Gastrocnemius medialis (tissue), 4 donors: ENCODE results near the gene WFDC5.

Experiments
- CTCF ChIP-seq, 5 experiments: fragments of 450-650 bp in 3 of 5; fragments of 200-600 bp in 2 of 5; sonication (generic) in 2 of 5; IDR thresholded peaks in 4 of 5; conservative IDR thresholded peaks in 1 of 5; 1 replicate in 4 of 5; 2 replicates in 1 of 5; pipeline ENCODE4 v1.5.1; 2016 to 2019; ENCODE audit warnings: antibody characterized with exemption in 5 of 5, mild to moderate bottlenecking in 3 of 5, moderate library complexity in 3 of 5
- POLR2A ChIP-seq, 2 donors: fragments of 450-650 bp; IDR thresholded peaks; one replicate each; pipeline ENCODE4 v1.6.1; 2017; ENCODE audit warnings: antibody characterized with exemption in 2 of 2, mild to moderate bottlenecking in 2 of 2, moderate library complexity in 2 of 2

- TF ChIP-seq CTCF (IDR thresholded peaks at IDR 0.05 in 4 of 5, conservative IDR thresholded peaks at IDR 0.05 in 1 of 5) (no peak), POLR2A (IDR thresholded peaks at IDR 0.05) (no peak)
These were observed 11.9 kb downstream of the WFDC5 start for GRCh38 chr20:45103072-45103471.
